HFF-Myc (cell line): ENCODE data around the gene TBRG4.

Experiments used
- DNase-seq: peaks from one replicate; pipeline ENCODE4 v3.0.0-alpha.2; 2011; ENCODE audit warnings: low read depth; ENCODE audit errors: extremely low read depth
- H3K4me3 ChIP-seq: replicated peaks from 2 replicates; pipeline ENCODE4 v1.5.1; 2011; ENCODE audit warnings: low read depth, mild to moderate bottlenecking, control low read depth, low read length
- TF ChIP-seq, protein P1 (sequence below): IDR thresholded peaks from 2 replicates; pipeline ENCODE4 v1.5.1; 2012; ENCODE audit warnings: mild to moderate bottlenecking, low read depth, low read length, control low read depth; ENCODE audit errors: missing control alignments

Gene TBRG4

DNA sequence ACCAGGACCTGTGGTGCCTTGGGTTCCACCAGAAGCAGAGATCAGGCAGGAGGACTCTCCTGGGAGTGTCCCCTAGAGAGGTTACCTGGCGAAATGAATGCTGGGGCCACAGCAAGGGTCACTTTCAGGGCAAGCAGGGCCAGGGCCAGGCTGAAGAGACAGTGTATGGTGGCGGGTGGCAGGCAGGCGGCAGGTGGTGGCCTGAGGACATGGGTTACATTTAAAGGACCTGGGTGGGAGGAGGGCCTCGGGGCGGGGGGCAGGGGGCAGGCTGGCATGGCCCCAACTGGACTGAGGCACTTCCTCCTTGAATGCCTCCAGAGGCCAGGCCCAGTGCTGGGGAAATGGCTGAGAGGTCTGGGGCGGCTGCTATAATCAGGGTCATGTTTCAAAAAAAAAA lies 14.7 kb upstream of the TBRG4 start:
- TF ChIP-seq, protein P1, sequence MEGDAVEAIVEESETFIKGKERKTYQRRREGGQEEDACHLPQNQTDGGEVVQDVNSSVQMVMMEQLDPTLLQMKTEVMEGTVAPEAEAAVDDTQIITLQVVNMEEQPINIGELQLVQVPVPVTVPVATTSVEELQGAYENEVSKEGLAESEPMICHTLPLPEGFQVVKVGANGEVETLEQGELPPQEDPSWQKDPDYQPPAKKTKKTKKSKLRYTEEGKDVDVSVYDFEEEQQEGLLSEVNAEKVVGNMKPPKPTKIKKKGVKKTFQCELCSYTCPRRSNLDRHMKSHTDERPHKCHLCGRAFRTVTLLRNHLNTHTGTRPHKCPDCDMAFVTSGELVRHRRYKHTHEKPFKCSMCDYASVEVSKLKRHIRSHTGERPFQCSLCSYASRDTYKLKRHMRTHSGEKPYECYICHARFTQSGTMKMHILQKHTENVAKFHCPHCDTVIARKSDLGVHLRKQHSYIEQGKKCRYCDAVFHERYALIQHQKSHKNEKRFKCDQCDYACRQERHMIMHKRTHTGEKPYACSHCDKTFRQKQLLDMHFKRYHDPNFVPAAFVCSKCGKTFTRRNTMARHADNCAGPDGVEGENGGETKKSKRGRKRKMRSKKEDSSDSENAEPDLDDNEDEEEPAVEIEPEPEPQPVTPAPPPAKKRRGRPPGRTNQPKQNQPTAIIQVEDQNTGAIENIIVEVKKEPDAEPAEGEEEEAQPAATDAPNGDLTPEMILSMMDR: no peak
- no peak overlapping the region for H3K4me3 ChIP-seq
- no peak for DNase-seq

DNA sequence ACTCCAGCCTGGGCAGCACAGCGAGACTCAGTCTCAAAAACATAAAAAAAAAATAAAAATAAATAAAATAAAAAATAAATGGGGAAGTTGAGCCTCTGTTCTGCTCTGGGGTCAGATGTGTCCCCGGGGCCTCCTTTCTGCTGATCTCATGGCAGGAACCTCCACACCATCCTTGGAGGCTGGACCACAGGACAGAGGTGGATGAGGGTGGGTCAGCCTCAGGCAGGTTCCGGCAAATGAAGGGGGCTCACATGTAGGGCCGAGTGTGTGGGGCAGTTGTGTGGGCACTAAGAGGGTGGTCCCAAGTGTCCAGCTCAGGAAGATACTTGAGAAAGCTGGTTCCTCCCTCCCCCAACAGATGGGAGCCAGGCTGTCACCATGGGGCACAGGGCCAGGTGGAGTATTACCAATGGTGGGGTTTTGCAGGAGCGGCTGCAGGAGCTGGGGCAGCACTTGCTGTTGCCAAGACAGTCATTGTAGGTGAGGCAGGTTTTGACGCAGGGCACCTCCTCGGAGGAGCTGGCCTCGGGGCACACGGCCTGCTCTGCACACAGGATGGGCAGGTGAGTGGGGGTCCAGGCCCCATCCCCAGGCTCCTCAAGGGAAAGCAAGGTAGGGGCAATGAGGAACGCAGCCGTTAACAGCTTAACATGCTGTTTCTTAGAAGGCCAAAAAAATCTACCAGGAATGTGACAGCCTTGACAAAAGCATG lies 13.9 kb upstream of the TBRG4 start:
- TF ChIP-seq, protein P1: no peak
- no peak overlapping the region for H3K4me3 ChIP-seq
- no peak for DNase-seq

DNA sequence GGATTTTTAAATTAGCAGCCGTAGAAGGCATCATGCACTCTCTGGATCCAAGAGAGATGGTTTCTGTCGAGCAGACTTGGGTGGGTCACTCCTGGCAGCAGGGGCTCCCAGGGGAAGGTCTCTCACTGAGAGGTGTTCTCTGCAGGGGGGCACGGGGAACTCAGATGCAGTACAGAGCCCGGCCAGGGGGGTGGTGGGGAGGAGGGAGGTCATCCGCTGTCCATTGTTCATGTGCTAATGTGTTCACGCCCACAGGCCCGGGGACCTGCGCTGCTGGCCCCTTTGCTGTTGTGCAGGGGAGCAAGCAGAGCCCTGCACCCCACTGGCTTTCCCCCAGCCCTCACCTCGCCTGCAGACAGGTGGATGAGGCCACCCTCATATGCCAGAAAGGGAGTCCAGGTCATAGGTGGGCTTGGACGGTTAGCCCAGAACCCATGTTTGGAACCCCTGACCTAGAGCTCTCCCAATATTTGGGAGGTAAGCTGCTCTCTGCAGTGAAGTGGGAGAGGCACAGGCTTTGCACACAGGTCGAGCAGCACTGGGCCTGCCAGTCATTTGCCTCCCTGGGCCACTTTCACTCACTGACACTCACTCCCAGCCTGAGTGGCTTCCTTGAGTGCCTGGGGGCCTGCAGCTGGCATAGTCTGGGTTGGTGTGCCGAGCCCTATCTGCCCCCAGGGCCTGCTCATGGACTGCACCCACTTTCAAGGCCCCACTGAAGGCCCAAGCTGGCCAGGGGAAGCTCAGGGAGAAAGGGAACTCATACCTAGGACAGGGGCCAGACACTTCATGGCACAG lies 12.6 kb upstream of the TBRG4 start:
- no peak overlapping the region for H3K4me3 ChIP-seq
- TF ChIP-seq, protein P1: no peak
- no peak for DNase-seq

DNA sequence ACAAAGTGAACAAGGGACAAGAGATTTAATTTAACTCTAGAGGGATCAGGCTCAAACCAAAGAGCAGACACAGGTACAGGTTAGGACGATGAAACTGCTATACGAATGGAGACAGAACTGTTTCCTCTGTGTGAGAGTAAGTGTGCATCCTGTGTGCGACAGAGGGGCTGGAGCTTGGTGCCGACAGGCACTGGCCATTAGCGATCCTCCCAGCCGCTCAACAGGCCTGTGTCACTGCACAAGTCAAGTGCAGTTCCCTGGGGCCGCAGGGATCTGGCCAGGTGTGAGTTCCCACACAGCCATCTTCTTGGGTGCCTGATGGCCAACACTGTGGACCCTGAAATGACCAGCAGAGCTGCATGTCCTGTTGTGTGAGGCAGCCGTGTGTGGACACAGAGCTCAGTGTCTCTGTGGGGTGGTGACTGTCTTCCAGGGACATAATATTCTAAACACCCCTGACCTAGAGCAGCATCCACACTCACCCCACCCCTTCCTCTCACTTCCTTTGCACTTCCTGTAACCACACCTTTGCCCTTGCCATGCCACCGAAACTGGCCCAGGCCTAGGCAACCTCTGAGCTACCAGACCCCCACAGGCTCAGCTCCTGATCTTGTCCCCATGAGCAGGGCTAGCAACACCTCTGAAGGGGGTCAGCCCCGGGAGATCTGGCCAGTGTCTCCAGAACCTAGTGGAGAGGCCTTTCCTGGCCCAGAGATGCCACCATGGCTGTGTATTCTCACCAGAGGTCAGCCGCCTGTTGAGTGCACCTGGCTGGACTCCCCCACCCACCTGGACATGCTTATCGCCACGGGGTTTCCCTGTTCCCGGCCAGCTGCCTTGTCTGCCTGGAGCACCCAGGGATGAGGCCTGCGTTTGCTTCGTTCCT lies 11.7 kb upstream of the TBRG4 start:
- DNase-seq: no peak
- TF ChIP-seq, protein P1: no peak

DNA sequence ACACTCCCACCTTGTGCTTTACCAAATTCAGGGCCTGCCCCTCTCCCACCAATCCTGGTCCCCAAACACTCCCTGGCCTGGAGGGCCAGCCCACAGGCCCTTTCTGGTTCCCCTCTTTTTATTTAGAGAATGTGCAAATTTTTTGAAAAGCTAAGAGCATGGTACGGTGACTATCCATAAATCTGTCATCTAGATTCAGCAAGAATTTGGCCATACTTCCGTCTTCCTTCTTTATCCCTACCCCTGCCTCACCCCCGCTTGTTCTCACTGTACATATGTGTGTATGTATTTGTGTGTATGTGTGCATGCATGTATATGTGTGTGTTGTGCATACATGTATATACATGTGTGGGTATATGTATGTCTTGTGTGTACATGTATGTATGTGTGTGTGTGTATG lies 8.1 kb upstream of the TBRG4 start:
- TF ChIP-seq, protein P1: no peak
- no peak overlapping the region for H3K4me3 ChIP-seq
- no peak for DNase-seq

More for the DNA sequence above, 11.7 kb upstream of the TBRG4 start:
- H3K4me3 ChIP-seq: no peak overlapping the region

DNA sequence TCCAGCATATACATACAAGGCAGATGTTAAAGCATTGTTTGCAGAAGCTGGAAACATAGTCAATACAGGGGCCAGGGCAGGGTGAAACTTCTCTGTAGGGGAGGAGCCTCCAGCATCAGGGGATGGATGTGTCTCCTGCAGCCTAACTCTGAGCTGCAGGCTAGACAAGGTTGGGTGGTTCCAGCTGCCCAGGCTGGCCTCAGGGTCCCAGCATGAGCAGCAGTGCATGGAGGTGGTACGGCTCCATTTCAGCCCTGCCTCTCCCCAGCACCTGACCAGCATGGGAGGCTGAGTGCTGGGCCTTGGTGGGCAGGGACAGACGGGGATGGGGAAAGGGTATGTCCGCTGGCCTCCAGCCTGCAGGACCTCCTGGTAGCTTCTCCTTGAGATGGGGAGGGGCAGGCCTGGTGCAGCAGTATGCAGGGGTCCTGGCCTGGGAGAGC lies 7.4 kb upstream of the TBRG4 start:
- DNase-seq: no peak
- TF ChIP-seq, protein P1: no peak
- H3K4me3 ChIP-seq: no peak overlapping the region
